Hindlimb muscle (tissue), 1 donor: ENCODE data around the gene NF1. TPM values are rescaled to one million over a fixed set of nuclear protein-coding genes. Genes with fewer than 3 reads are reported as not detected.
A peak's percentile ranks its signal among the peaks of the same experiment; 100 is the strongest.

ENCODE experiments used
- DNase-seq: peaks from one replicate; pipeline ENCODE4 v3.0.0-alpha.2; 2013
- polyA plus RNA-seq: library from polyadenylated mRNA; unstranded; fragments of 120-200 nt; gene quantifications from one replicate; pipeline ENCODE4 v1.2.1, GENCODE V29; 2013; ENCODE audit not compliant: insufficient read length

NF1 gene
- polyA plus RNA-seq, 1 donor: 23.0 TPM

- no peak for DNase-seq
Observed at GRCh38 chr17:31200287-31200686, 105.5 kb downstream of the NF1 start.

- DNase-seq: no peak
Observed at GRCh38 chr17:31202968-31203367, 108.2 kb downstream of the NF1 start.

DNA sequence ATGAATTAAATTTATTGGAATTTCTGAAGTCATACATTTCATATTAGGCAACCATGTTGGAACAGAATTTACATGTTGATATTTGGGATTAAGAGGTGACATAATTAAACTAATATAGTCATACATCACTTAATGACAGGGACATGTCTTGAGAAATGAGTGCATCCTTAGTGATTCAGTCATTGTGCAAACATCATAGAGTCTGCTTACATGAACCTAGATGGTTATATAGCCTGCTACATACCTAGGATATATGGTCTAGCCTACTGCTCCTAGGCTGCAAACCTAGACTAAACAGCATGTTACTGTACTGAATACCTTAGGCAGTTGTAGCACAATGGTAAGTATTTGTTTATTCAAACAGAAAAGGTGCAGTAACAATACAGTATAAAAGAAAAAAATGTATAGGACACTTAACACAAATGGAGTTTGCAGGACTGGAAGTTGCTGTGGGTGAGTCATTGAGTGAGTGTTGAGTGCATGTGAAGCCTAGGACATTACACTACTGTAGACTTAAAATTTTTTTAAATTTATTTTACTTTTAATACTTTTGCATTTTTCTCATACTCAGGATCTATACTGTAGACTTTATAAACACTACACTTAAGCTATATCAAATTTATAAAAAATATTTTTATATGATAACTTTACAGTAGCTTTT, 116.7 kb downstream of the NF1 start:
- no peak for DNase-seq

DNA sequence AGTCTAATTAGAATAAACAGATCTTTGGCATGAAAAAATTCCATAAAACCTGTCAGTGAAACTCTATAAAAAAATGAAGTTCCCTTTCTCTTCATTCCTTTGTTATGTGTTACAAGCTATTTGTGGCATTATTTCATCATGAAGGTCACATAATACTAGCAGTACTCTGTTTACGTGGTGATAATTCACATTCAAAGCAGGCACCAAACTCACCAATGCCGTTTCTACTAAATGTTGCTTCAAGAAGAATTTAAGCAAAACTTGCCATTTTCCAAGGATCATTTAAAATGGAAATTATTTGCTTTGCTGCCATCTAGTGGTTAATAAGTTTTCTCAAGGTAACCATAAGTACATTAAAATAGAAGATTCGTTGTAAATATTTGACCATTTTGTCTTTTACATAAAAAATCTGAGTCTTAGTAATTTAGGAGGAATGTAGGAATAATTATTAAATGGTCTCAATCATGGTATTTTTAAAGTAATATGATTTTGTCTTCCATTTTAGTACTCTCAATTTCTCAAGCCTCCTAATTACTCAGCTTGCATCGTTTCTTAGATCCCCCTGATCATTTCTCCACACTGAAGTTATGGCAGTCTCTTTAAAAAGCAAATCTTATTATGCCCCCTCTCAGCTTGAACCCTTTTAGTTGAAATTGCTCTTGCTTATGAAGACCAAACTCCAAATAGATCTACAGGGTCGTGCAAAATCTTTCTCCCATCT, 121.4 kb downstream of the NF1 start:
- peak; percentile 34 for DNase-seq

- no peak for DNase-seq
Observed at GRCh38 chr17:31224366-31224765, 129.6 kb downstream of the NF1 start.

GRCh38 chr17:31225831-31226230, 131.1 kb downstream of the NF1 start:
- DNase-seq: no peak

- DNase-seq: no peak
Observed at GRCh38 chr17:31226373-31226772, 131.6 kb downstream of the NF1 start.

- no peak for DNase-seq
Observed at GRCh38 chr17:31226950-31227349, 132.2 kb downstream of the NF1 start.

DNA sequence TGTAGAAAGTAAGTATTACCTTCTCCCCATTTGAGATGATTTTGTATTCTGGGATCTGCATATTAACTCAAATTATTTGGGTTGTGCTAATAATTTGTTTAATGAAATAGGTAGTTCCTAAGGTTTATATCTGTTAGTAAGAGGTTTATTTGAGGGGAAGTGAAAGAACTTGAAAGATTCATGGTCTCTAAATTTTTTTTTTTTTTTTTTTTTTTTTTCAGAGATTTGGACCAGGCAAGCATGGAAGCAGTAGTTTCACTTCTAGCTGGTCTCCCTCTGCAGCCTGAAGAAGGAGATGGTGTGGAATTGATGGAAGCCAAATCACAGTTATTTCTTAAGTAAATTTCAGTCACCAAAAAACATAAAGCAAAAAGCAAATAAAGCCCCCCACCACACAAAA, 137.1 kb downstream of the NF1 start:
- no peak for DNase-seq

DNA sequence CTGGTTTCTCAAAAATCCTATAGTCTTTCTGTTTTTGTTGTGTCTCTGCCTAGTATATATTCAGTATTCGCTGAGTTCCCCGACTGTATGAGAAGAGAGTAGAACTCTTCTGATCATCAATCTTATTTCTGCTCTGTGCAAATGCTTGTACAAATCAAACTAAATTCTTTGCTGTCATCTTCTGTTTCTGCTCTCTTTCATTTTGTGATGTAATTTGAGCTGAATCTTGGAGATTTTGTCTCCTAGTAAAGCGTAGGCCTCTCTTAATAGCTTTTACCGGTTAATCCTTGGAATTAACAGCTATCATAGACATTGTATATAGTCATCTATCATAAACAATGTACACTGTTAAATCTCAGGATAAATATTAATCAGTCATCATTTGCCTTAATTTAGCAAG, 140.3 kb downstream of the NF1 start:
- no peak for DNase-seq

- DNase-seq: no peak
Observed at GRCh38 chr17:31236137-31236536, 141.4 kb downstream of the NF1 start.

- no peak for DNase-seq
Observed at GRCh38 chr17:31236712-31237111, 141.9 kb downstream of the NF1 start.

DNA sequence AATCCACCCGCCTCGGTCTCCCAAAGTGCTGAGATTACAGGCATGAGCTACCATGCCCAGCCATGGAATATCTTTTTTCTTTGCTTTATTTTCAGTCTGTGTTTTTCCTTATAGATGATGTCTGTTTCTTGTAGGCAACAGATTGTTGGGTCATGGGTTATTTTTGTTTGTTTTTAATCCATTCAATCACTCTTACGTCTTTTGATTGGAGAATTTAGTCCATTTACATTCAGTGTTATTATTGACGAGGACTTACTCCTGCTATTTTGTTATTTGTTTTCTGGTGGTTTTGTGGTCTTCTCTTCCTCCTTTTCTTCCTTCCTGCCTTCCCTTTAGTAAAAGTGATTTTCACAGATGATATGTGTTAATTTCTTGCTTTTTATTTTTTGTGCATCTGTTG, 146.3 kb downstream of the NF1 start:
- DNase-seq: no peak

- DNase-seq: no peak
Observed at GRCh38 chr17:31248986-31249834, 154.4 kb downstream of the NF1 start.

- DNase-seq: no peak
Observed at GRCh38 chr17:31249835-31250141, 155.0 kb downstream of the NF1 start.

- no peak for DNase-seq
Observed at GRCh38 chr17:31250229-31250628, 155.5 kb downstream of the NF1 start.

DNA sequence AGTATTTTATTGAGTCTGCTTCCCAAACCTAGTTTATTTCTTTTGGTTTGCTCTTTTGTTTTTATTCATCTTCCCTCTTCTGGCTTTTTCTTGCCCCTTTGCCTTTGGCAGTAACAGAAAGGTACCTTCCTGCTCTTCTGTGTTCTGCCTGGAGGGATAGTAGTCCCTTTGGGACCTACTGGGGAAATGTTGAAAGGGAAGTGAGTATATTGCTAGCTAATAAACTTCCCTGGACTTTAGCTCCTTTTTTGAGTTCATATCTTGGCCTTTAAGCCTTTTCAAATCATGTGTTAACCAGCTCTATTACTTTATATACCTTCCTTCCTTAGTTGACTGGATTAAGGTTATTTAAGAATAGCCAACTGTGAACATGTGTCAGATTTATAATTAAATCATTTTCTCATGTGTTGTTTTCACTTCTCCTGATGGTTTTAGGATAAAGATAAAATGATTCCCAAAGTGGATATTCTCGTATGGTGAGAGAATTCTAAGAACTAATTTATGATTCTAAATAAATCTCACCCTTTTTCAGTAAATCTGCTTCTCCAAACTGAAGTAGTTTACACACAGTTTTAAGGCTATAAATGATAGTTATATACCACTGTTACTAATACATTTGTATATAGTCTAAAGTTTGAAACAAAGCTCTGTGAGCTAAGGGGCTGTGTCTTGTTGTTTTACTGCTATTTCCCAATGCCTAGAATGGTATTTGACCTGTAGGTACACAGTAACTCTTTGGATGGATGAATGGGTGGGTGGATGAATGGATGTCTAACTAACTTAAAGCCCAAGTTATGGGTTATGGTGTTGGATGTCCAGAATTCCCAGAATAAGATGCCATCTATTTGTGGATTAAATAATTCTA, 156.6 kb downstream of the NF1 start:
- DNase-seq: no peak

GRCh38 chr17:31251970-31252328, 157.2 kb downstream of the NF1 start:
- DNase-seq: no peak

- DNase-seq: no peak
Observed at GRCh38 chr17:31252741-31253140, 158.0 kb downstream of the NF1 start.

- no peak for DNase-seq
Observed at GRCh38 chr17:31254654-31255053, 159.9 kb downstream of the NF1 start.

- no peak for DNase-seq
Observed at GRCh38 chr17:31256936-31257335, 162.2 kb downstream of the NF1 start.

- no peak for DNase-seq
Observed at GRCh38 chr17:31260151-31260550, 165.4 kb downstream of the NF1 start.

DNA sequence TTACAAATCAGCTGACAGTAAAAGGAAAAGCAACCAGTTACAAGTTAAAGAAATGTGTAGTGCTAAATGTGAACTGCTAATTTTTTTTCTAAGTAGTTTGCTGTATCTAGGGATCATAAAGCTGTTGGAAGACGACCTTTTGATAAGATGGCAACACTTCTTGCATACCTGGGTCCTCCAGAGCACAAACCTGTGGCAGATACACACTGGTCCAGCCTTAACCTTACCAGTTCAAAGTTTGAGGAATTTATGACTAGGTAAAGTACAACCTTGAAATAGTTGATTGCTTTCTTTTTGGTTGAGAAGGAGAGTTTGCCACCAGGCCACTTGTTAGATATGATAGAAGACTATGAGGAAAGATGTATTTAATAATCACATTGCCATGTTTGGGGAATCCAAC, 166.8 kb downstream of the NF1 start:
- DNase-seq: no peak
